HG02759 (cell line): ENCODE data around the gene ENOX1.

ENCODE experiments used
- ATAC-seq: cut with Tn5 transposase; IDR thresholded peaks from one replicate; pipeline ENCODE4 v1.9.1; 2021; ENCODE audit warnings: mild to moderate bottlenecking, moderate library complexity; ENCODE audit not compliant: unreplicated experiment

ENOX1 gene

DNA sequence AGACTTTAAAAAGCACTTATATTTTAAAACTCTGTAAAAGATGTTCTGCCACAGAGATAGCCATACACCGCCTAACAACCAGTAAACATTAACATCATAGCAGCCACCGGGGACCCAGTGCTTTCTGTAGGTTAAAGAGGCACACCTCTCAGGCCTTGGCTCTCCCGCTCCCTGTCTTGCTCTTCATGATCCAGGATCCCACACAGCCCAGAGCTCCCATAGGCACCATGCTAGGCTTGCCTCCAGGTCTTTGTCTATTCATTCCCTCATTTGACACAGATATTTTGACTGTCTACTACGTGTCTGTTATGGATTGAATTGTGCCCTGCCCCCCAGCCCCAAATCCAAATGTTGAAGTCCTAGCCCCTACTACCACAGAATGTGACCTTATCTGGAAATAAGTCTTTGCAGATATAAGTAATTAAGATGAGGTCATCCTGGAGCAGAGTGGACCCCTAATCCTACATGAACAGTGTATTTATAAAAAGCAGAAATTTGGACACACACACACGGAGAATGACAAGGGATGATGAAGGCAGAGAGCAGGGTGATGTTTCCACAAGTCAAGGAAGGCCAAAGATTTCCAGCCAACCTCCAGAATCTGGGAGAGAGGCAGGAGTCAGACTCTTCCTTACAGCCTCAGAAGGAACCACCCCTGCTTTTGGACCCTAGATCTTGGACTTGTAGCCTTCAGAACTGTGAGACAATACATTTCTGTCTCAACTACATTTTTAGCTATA, 490.8 kb downstream of the ENOX1 start:
- no peak for ATAC-seq

DNA sequence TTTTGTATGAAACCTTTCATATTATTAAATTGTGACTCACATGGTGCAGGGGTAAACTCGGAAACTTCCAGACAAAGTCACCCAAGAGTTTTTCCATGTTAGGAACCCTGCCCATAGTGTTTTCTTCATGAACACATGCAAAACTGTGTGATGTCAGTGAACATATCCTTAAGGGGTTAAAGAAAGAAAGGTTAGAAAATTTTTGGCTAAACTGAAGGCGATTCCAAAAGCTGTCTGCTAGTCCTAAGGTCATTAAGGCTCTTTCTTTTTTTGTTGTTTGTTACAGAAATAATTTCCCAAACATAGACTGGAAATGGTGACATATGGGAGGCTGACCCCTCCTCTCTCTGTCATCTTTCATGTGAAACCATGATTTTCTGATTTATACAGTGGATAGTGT, 491.5 kb downstream of the ENOX1 start:
- ATAC-seq, result no peak

DNA sequence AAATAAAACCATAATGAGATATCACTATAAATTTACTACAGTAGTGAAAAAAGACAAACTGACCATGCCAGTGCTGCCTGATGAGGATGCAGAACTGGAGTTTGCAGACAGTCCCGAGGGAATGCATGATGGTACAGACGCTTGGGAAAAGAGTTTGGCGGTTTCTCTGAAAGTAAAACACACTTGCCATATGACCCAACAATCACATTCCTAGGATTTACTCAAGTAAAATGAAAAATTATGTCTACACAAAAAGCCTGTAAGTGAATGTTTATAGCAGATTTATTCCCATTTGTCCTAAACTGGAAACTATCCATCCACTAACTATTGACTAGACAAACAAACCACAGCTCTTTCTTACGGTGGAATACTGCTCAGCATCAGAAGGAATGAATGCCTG, 492.4 kb downstream of the ENOX1 start:
- ATAC-seq, result no peak

DNA sequence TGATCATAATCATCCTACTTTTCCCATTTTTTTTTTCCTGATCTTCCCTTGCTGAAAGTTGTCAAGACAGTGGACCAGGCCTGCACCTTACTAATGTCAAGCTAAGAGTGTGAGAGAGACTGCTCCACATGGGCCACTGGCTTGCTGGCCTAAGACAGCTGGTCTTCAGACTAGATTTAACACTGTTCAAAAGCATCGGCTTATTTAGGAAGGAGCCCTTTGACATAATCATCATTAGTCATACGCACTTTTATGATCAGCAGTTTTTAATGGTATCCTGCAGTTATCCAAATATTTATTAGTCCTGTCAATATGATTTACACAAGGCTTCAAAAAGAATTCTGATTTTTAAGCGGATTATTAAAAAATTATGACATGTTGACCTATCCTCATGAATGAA, 492.8 kb downstream of the ENOX1 start:
- ATAC-seq, result no peak

DNA sequence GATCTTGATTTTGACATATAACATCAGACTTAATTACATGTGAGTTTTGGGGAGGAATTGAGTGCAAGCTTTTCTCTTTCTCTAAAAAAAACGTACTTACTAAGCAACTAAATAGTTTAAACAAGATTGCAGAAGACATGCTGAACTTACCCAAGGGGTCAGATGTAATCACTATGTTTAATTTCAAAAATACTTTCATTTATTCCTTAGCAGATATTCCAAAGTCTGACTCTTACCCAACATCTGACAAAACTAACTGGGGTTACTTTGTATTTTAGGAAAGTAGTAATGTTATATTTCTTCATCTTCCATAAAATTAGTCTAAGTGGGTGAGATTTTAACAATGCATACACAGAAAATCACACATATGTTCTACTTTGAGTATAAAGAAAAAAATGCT, 493.2 kb downstream of the ENOX1 start:
- no peak for ATAC-seq

DNA sequence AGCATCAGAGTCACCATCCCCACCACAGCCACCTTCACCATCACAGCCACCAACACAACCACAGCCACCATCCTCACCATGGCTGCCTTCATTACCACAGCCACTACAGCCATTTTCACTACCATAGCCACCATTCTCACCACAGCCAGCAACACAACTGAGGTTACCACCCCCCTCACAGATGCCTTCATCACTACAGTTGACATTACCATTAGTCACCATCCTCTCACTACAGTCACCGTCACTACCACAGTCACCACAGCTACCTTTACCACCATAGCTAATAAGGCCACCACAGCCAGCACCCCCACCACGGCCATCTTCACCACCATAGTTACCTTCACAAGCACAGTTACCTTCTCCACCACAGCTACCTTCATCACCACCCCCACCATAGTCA, 493.8 kb downstream of the ENOX1 start:
- ATAC-seq, result no peak

DNA sequence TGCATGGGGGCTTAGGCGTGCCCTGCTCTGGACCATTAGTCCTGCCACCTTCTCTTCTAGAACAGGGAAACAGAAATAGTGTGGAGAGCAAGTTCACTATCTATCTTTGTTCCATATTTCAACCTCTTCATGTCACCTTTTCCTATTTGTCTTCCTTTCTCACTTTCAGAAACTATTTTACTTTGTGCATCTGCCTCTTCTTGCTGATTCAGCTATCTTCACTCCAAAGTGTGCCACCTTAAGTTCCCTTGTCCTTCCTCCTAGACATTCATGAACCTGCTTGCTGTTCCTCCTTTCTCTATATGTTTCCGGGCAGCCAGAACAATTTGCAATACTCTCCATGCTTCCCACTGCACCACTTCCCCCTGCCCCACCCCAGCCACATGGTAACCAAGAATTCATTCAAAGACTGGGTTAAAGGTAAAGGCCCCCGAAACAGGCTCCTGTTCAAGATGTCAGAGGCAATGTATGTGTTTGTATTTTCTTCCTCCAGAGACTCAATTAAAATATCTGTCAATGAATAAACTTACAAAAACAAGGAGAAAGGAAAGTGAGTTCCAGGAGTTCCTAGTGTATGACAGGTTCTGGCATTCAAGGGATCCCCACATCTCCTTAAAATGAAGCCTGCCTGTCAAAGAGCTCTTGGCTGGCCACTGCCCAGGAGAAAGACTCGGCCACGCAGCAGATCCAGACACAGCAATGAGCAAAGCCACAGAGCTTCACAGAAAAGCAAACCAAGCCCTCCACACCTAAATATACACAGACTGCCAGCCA, 495.3 kb downstream of the ENOX1 start:
- no peak for ATAC-seq

DNA sequence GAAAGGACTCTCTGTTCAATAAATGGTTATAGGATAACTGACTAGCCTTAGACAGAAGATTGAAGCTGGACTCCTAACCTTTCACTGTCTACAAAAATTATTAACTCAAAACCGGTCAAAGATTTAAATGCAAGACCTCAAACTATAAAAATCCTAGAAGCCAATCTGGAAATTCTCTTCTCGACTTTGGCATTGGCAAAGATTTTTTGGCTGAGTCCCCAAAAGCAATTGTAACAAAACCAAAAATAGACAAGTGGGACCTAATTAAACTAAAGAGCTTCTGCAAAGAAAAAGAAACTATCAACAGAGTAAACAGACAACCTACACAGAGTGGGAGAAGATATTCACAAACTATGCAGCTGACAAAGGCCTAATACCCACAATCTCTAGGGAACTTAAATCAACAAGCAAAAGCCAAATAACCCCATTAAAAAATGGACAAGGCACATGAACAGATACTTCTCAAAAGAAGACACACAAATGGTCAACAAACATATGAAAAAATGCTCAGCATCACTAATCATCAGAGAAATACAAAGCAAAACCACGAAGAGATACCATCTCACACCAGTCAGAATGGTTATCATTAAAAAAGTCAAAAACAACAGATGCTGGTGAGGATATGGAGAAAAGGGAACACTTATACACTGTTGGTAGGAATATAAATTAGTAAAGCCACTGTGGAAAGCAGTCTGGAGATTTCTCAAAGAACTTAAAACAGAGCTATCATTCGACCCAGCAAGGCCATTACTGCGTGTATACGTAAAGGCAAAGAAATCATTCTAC, 497.1 kb downstream of the ENOX1 start:
- no peak for ATAC-seq

DNA sequence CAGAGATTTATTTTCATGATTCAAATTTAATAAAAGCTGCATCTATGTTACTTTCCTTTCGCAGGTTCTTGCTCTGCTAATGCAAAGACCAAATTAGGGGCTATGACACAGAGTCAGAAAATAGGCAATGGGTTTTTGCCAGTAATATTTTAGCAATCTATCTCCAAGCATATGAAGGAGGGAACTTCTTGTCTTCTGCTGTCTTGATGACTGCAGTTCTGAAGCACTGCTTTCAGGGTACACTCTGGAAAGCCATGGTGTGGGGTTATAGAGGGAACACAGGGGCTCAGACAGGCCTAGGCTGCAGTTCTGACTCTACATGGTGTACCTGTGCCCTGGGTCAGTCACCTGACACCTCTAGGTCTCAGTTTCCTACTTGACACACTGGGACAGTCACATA, 500.0 kb downstream of the ENOX1 start:
- ATAC-seq, result no peak

DNA sequence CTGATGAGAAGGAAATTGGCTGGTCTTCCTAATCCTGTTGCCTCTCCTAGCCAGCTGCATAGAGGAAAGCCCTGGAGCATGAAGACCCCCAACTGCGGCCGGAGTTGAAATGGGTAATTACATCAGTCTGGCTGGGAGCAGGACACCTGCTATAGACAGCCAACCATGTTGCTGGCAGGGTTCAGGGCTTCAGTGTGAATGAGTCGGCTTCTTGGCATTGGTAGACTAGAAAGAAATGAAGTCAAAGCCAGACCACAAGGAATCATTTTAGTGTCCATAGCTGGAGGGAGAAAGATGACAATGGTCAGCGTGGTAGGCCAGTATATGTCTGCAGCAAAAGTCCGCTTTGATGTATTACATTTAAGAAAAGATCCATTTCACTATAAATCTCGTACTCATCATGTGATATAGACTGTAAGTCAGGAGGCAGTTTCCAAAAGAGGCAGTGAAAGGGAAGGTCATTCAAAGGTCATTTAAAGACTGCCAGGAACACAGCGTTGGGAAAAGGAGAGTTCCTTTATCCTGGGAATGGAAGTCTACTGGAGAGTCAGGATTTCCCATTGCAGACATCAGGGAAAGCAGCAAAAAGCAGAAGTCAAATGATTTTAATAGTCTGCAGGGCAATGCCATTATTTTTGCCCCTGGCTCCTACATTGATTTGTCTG, 500.7 kb downstream of the ENOX1 start:
- ATAC-seq, result no peak

DNA sequence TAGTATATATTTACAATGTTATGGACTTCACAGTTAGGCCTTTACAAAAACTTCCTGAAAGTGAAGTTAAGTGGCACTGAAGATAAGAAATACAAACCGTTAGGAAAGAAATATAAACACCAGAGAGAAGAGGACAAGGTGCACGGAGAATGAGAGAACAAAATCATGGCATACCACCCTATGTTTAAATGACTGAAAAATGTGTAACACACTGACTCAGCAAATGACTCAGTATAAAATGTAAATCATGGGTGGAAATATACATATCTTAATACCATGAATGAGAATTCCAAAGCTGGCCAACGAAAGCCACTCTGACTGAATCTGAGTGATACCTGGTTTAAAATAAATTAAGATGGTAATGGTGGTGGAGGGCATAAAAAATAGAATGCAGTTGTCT, 502.6 kb downstream of the ENOX1 start:
- no peak for ATAC-seq

DNA sequence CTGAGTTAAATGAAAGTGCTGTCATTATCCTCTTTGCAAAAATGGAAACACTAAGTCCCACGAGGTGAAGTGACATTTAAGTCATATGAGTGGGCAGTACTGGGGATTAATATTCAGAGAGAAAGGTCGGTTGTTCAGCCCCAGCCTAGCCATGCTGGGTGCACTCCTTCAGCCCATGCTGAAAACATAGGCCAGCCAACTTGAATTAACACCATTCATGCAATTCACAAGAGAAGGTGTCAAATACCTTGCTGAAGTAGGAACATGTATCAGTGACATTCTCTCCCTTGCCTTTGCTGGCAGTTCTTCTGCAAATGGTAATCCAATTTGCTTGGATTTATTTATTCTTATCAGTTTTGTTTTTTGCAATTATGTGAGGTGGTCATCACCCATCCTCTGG, 507.1 kb downstream of the ENOX1 start:
- no peak for ATAC-seq

DNA sequence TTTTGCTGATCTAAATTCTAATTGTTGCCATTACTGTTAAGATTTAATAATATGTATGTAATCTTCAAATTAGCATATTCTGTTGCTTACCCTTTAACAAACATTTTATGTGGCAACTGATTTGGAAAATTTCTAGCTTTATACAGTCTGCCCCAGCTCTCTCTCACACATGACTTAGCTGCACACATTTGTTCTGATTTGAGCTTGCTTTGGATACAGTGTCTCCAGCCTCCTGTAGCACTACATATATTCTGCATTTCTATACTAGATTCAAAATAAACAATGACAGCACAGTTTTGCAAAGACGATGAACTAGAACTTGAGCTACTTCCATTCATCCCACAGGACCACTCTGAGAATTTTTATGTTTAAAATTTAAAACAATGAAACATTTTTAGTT, 508.6 kb downstream of the ENOX1 start:
- ATAC-seq, result no peak

DNA sequence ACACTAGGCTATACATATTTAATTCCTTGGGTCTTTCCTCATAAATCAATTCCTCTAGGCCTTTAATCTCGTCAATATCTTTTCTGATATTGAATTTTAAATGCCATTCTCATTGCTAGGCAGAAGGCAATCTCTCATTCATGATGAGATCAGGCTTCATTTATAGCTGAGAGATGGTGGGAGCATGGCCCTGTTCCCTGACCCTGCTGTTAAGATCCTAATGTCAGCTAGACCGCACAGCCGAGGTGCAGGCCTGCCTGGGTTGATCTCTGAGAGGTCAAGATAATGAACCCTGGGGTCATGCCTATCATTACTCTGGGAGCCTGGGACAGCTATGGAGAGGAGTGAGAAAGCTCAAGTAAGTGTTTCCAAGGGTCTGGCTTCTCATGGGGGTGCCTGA, 509.6 kb downstream of the ENOX1 start:
- no peak for ATAC-seq

DNA sequence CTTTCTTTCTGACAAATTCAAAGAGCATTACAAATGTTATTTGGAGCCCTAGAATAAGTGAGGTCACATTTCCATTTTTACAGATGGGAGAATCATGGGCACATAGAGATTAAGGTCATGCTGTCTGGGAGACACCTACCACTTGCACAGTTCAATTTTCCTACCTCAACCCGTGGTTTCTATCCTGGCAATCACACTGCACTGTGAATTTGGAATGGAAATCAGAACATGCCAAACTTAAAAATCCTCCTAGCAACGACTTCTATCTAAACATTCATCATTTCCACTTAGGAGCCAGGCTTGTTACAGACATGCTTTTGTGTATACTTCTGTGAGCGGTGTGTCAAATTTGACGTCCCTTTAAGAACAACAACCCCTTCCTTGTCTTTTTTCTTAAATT, 511.9 kb downstream of the ENOX1 start:
- ATAC-seq, result no peak

DNA sequence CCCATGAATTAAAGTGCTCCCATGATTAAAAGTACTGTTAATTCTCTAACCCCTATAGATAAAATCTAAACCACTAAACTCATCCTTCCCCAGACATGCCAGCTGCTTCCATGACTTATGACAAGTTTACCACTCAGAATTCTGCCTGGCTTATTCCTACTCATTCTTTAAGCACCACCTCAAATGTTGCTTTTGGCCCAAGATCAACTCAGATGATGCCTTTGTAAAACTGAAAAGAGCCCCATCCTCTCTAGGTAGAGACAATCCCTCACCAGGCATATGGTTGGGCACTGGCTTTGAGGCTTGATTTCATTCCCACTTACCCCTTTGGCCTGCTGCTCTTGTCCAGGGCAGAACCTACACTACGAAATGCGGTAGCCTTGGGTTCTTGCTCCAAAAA, 513.4 kb downstream of the ENOX1 start:
- no peak for ATAC-seq

DNA sequence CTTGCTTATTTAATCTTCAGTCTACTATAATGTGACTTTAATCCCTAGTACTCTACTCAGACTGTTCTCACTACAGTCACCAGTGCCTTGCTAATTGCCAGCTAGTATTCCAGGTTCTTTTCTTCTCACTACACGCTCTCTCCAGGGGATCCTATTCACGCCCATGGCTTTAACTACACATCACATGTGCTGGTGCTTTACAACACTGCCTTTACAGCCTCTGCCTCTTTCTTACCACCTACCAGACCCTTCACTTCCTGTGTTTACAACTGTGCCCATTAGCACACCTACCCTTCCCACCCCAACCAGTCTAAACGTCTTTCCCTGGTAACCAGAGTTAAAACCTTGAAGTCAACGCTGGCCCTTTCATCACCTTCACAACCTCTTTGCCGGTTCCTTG, 513.9 kb downstream of the ENOX1 start:
- ATAC-seq, result no peak

DNA sequence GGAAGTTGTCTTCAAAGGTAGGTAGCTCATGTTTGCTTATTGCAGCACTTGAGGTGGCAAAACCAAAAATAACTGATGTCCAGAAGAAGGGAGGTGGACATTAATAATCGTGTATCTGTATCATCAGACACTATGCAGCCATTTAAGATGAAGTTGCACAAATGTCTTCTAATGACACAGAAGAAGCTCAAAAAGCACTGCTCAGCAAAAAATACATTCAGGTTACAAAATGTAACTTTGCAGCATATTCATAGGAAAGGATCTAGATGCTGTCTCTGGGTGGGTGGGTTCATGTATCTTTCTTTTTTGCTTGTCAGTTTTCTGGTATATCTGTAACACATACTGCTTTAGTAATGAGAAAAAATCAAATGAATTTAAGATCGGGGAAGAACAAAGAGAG, 515.6 kb downstream of the ENOX1 start:
- no peak for ATAC-seq

DNA sequence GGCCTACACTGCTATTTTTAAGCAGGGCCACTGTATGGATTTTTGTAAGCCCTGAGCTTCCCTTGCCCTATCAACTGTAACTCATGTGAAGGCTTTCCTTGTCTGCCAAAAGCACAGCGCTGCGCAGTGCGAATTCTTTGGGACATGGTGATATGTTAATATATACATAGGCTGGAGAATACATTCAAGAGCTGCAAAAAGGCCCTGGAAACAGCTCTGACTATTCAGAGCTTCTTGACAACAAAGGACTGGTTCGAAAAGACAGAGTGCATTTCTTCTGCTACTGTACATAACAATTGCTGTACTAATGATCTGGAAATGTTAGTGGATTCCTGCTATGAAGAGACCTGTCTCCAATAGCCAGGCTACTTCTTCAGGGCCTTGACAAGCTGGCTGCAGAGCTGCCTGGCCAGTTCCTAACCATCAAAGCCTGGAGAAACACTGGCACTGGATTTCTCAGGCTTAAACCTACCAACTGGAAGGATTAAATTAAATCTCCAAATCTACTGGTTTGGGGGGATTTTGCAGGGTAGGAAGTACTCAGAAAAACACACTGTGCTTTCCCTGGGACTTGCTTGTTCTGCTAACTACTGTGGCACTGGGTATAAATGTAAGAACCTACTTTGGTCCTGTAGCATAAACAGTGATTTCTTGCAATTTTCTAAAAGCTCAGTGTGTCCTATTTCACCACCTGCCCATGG, 516.5 kb downstream of the ENOX1 start:
- no peak for ATAC-seq

DNA sequence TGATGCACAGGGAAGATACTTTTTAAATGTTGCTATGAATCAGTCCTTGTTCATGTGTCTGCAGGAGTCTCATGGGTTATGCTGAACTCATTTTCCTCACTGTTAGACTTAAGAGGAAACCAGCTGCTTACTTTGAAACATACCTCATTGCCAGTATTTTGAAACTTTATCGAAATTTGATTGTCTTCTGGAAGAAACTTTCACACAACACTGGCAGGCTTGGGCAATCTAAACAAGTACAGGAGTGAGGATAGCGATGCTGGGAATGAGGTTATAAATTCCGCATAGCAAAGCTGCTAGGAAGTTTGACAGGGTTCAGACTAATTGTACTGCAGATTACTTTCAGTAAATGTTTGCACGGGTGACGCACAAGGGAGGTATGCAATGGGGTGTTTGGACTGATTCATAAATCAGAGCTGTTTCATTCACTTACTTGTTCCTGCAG, 517.7 kb downstream of the ENOX1 start:
- ATAC-seq, result no peak

DNA sequence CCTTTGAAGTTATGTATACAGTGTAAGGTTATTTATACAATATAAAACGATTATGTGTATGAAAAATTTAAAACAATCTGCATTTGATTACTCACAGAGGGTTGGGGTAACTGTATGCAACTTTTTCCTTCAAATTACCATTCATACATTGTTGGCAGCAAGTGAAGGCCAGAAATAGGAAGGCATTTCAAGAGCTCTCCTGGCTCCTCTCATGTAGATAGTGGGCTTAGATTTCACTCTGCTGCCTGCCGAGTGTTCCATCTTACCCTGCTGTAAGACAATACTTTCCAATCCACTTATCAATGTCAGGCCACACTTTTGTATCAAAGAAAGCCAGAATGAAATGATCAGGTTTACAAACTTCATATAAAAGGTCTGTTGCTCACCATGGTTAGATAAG, 518.1 kb downstream of the ENOX1 start:
- no peak for ATAC-seq
